ENCODE results near the gene KAT7.
A peak's percentile ranks its signal among the peaks of the same experiment; 100 is the strongest.

KAT7 gene

GRCh38 chr17:49759203-49759602 lies 29.3 kb upstream of the KAT7 start:
- FAIRE-seq: no peak
- DNase-seq (ENCODE audit: extremely low spot score, insufficient read length, low read depth): no peak

- DNase-seq (ENCODE audit: extremely low spot score, insufficient read length, low read depth): no peak
- FAIRE-seq: no peak
These were observed 28.2 kb upstream of the KAT7 start for GRCh38 chr17:49760296-49760695.

- no peak for DNase-seq (ENCODE audit: extremely low spot score, insufficient read length, low read depth)
- no peak for FAIRE-seq
These were observed 27.4 kb upstream of the KAT7 start for GRCh38 chr17:49760932-49761558.

- DNase-seq (ENCODE audit: extremely low spot score, insufficient read length, low read depth) (no peak), FAIRE-seq (no peak)
These were observed 26.1 kb upstream of the KAT7 start for GRCh38 chr17:49762151-49762941.

GRCh38 chr17:49763735-49764558 lies 24.5 kb upstream of the KAT7 start, which contains the start of gene FAM117A:
Gene FAM117A, minus strand, starts transcription at chr17:49764131. Its CDS starts 44 bp downstream, at chr17:49764087.
- peak; percentile 99 for FAIRE-seq
- DNase-seq (ENCODE audit: extremely low spot score, insufficient read length, low read depth): peak; percentile 97

GRCh38 chr17:49764559-49765180 lies 23.8 kb upstream of the KAT7 start:
- no peak for DNase-seq (ENCODE audit: extremely low spot score, insufficient read length, low read depth)
- FAIRE-seq: no peak

- FAIRE-seq (no peak), DNase-seq (ENCODE audit: extremely low spot score, insufficient read length, low read depth) (no peak)
These were observed 21.5 kb upstream of the KAT7 start for GRCh38 chr17:49766918-49767530.

- FAIRE-seq: no peak
- DNase-seq (ENCODE audit: extremely low spot score, insufficient read length, low read depth): no peak
These were observed 12.8 kb upstream of the KAT7 start for GRCh38 chr17:49775546-49776260.

- FAIRE-seq (no peak), DNase-seq (ENCODE audit: extremely low spot score, insufficient read length, low read depth) (no peak)
These were observed 11.8 kb upstream of the KAT7 start for GRCh38 chr17:49776551-49777300.

- DNase-seq (ENCODE audit: extremely low spot score, insufficient read length, low read depth): no peak
- no peak for FAIRE-seq
These were observed 10.9 kb upstream of the KAT7 start for GRCh38 chr17:49777563-49777962.

GRCh38 chr17:49779156-49779738 lies 9.2 kb upstream of the KAT7 start:
- DNase-seq (ENCODE audit: extremely low spot score, insufficient read length, low read depth) (no peak), FAIRE-seq (no peak)

GRCh38 chr17:49779739-49780231 lies 8.7 kb upstream of the KAT7 start:
- FAIRE-seq (peak; percentile 80), DNase-seq (ENCODE audit: extremely low spot score, insufficient read length, low read depth) (no peak)

- DNase-seq (ENCODE audit: extremely low spot score, insufficient read length, low read depth) (no peak), FAIRE-seq (no peak)
These were observed 5.3 kb upstream of the KAT7 start for GRCh38 chr17:49783071-49783715.

GRCh38 chr17:49783791-49784190 lies 4.7 kb upstream of the KAT7 start:
- DNase-seq (ENCODE audit: extremely low spot score, insufficient read length, low read depth): no peak
- no peak for FAIRE-seq

GRCh38 chr17:49784636-49785035 lies 3.8 kb upstream of the KAT7 start:
- DNase-seq (ENCODE audit: extremely low spot score, insufficient read length, low read depth) (no peak), FAIRE-seq (no peak)

GRCh38 chr17:49787884-49788477 lies 500 bp upstream of the KAT7 start:
- FAIRE-seq (no peak), DNase-seq (ENCODE audit: extremely low spot score, insufficient read length, low read depth) (no peak)

GRCh38 chr17:49789243-49789578 lies 730 bp downstream of the KAT7 start:
- FAIRE-seq (no peak), DNase-seq (ENCODE audit: extremely low spot score, insufficient read length, low read depth) (no peak)
